ENCODE results near the gene PRR7. TPM values are rescaled to one million over a fixed set of nuclear protein-coding genes. Genes with fewer than 3 reads are reported as not detected.

PRR7 gene
- total and polyA plus RNA-seq, 2 of the 13 experiments (the other 11 are each of a cell fraction or from before 2014, with no cell fraction given), result 4.8 to 5.0 TPM

DNA sequence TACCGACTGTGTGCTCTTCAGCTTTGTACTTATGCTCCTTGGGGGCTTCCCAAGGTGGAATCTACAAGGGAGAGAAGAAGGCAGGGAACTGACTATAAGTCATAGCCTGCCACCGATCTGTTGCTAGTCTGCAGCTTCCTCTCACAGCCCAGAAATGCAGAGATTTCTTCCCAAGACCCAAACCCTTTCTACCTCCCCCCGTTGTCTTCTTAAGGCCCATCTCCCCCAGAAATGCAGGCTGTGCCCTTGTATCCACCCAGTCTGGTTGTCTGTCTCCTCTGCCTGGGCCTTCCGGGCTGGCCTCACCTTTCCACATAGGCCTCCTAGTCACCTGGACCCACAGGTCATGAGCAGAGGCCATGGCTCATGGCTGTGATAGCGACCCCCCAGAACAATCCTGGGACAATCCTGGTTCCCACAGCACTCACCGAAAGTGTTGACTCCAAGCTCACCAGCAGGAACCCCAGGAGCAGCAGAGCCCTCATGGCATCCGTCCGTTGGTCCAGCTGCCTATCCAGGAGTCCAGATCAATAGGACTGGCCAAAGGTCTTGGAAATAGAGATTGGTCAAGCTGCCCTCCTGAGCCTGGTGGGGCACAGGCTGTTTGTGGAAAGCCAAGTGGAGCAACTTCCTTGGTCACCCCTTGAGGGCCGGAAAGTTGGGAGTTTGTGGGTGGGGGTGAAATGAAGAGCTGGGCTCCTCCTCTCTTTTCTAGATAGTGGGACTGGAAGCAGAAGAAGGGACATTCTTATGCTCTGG, 37.4 kb upstream of the PRR7 start, which contains the start of gene F12 (continued):
- TF ChIP-seq, protein P1, sequence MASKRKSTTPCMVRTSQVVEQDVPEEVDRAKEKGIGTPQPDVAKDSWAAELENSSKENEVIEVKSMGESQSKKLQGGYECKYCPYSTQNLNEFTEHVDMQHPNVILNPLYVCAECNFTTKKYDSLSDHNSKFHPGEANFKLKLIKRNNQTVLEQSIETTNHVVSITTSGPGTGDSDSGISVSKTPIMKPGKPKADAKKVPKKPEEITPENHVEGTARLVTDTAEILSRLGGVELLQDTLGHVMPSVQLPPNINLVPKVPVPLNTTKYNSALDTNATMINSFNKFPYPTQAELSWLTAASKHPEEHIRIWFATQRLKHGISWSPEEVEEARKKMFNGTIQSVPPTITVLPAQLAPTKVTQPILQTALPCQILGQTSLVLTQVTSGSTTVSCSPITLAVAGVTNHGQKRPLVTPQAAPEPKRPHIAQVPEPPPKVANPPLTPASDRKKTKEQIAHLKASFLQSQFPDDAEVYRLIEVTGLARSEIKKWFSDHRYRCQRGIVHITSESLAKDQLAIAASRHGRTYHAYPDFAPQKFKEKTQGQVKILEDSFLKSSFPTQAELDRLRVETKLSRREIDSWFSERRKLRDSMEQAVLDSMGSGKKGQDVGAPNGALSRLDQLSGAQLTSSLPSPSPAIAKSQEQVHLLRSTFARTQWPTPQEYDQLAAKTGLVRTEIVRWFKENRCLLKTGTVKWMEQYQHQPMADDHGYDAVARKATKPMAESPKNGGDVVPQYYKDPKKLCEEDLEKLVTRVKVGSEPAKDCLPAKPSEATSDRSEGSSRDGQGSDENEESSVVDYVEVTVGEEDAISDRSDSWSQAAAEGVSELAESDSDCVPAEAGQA (IDR thresholded peaks at IDR 0.05; ENCODE audit: low read depth), result no peak
- TF ChIP-seq, protein P1 (CRISPR knock-in tag; IDR thresholded peaks at IDR 0.05; ENCODE audit: borderline replicate concordance), result no peak
- TF ChIP-seq ZNF775 (CRISPR knock-in tag; IDR thresholded peaks at IDR 0.05; ENCODE audit: borderline replicate concordance) (no peak), ZNF256 (CRISPR knock-in tag; conservative IDR thresholded peaks at IDR 0.05) (no peak), USF2 (IDR thresholded peaks at IDR 0.05; ENCODE audit: low read depth, low read length) (no peak), USF2 (CRISPR knock-in tag; IDR thresholded peaks at IDR 0.05; ENCODE audit: borderline replicate concordance) (no peak), ZNF703 (CRISPR knock-in tag; IDR thresholded peaks at IDR 0.05; ENCODE audit: borderline replicate concordance) (no peak), WIZ (CRISPR knock-in tag; IDR thresholded peaks at IDR 0.05) (no peak), ETS1 (CRISPR knock-in tag; IDR thresholded peaks at IDR 0.05) (no peak), RERE (CRISPR knock-in tag; IDR thresholded peaks at IDR 0.05; ENCODE audit: low read depth) (no peak), IKZF5 (CRISPR knock-in tag; IDR thresholded peaks at IDR 0.05) (no peak)

All from HepG2 (cell line).